ENCODE results near the gene HLA-DMB.

HLA-DMB gene

DNA sequence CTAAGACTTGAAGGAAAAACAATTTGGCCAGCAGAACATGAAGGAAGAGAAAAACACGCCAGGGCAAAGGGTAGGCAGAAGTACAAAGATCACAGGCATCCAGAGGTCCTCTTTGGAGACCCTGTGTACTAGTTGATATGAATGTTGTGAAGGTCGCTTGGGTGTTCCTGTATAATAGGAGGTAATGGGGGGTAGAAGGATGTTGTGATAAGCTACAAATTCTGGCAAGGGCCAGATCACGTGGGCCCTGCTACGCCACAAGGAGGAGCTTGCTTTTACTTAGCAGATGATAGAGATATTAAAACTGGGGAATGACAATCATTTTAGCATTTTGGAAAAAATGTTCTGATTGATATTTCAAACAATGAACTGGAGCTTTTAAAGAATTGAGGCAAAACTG lies 12.9 kb upstream of the HLA-DMB start:
- TF ChIP-seq, protein P1, sequence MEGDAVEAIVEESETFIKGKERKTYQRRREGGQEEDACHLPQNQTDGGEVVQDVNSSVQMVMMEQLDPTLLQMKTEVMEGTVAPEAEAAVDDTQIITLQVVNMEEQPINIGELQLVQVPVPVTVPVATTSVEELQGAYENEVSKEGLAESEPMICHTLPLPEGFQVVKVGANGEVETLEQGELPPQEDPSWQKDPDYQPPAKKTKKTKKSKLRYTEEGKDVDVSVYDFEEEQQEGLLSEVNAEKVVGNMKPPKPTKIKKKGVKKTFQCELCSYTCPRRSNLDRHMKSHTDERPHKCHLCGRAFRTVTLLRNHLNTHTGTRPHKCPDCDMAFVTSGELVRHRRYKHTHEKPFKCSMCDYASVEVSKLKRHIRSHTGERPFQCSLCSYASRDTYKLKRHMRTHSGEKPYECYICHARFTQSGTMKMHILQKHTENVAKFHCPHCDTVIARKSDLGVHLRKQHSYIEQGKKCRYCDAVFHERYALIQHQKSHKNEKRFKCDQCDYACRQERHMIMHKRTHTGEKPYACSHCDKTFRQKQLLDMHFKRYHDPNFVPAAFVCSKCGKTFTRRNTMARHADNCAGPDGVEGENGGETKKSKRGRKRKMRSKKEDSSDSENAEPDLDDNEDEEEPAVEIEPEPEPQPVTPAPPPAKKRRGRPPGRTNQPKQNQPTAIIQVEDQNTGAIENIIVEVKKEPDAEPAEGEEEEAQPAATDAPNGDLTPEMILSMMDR (IDR thresholded peaks at IDR 0.05) = no peak
- TF ChIP-seq ZFX (IDR thresholded peaks at IDR 0.05; ENCODE audit: borderline replicate concordance) = no peak
- no peak overlapping the region for H3K27ac ChIP-seq

GRCh38 chr6:32952817-32953739 lies 12.2 kb upstream of the HLA-DMB start, which contains the start of gene HLA-DMA:
Gene HLA-DMA (minus strand): TSS chr6:32953097. CDS start chr6:32953036, 61 bp downstream.
- no peak for TF ChIP-seq ZFX (IDR thresholded peaks at IDR 0.05; ENCODE audit: borderline replicate concordance)
- TF ChIP-seq, protein P1 (IDR thresholded peaks at IDR 0.05) = peak; percentile 80
- no peak within 1 kb of the TSS for H3K27ac ChIP-seq

DNA sequence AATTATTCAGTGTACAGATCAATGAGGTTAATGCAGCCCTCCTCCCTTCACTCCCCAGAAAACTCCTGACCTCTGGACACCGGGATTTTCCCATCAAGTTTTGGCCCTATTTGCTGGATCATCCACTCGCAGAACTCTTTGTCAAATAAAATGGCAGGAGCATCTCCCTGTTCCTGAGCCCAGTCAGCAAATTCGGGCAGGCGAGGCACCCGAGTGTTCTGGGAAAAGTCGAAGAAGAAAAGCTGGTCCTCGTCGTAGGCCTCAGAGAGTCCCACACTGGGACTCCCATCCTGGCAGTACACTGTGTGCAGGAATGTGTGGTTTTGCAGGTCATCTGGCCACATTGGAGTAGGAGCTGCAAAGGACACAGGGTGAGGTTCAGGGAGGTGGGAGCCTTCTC lies 9.6 kb upstream of the HLA-DMB start:
- no peak for TF ChIP-seq ZFX (IDR thresholded peaks at IDR 0.05; ENCODE audit: borderline replicate concordance)
- TF ChIP-seq, protein P1 (IDR thresholded peaks at IDR 0.05) = no peak
- H3K27ac ChIP-seq = no peak overlapping the region

DNA sequence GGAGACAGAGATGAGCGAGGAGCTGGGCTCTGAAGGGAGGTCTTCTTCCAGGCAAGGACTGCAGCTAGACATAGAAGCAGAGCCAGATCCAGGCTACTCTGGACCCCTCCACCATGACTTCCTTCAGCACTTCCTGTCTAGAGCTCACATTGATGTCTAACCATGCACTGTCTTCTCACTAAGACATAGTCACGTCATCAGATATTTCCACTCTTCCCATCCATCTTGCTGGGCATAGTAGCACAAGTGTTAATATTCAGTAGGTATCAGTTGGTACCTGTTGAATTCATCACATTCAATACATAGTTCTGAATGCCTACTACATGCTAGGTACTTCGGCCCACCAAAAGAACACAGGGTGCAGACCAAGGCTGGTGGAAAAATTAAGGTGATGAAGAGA lies 9.2 kb upstream of the HLA-DMB start:
- H3K27ac ChIP-seq = no peak overlapping the region
- TF ChIP-seq ZFX (IDR thresholded peaks at IDR 0.05; ENCODE audit: borderline replicate concordance) = no peak
- TF ChIP-seq, protein P1 (IDR thresholded peaks at IDR 0.05) = no peak

- TF ChIP-seq, protein P1 (IDR thresholded peaks at IDR 0.05) = no peak
- TF ChIP-seq ZFX (IDR thresholded peaks at IDR 0.05; ENCODE audit: borderline replicate concordance) = no peak
- H3K27ac ChIP-seq = no peak overlapping the region
These were observed 8.3 kb upstream of the HLA-DMB start for GRCh38 chr6:32949113-32949512.

DNA sequence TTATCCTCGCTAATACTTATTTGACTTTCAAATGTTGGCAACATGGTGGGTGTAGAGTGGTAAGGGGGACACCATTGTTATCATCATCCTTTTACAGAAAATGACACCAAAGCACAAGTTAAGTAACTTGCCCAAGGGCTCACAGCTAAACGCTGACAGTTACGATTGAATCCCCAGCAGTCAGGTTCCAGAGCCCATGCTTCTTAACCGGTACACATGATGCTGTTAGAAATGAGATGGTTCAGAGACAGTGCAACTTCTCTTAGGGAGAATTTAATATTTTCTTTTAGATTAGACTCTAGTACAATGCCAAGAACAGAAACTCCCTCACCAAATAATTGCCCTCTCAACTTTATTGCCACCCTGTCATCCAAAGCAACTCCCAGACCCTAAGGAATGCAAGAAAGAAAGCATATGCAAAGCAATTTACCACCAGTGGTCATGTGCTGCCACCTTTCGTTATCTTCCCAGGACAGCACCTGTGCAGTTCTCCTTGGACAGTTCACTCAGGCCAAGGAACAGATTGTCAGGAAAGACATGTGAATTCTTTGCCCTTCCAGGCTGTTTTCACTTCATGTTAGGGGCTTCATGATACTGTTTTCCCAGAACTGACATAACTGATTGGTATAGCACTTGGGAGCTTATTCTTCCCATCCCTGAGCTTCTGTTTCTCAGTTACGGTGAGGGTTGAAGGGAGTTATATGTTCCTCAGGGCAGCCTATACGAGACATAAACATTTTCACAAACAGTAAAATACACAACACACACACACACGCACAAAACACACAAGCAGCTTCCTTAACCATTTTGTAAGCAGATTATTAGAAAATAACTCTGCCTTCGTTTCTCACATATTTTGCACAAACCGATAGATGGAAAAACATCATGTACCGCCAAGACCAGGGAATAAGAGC lies 7.0 kb upstream of the HLA-DMB start:
- H3K27ac ChIP-seq = no peak overlapping the region
- TF ChIP-seq, protein P1 (IDR thresholded peaks at IDR 0.05) = peak; percentile 86
- no peak for TF ChIP-seq ZFX (IDR thresholded peaks at IDR 0.05; ENCODE audit: borderline replicate concordance)

Measured in 22Rv1 (cell line).